Mucosa of descending colon (tissue), 3 donors: ENCODE results near the gene CLCA1. TPM values are rescaled to one million over a fixed set of nuclear protein-coding genes. Genes with fewer than 3 reads are reported as not detected.

Source experiments
- ATAC-seq: fragments of 200-7000 bp; cut with Tn5 transposase; one replicate; pipeline ENCODE4 v1.9.1; 2020; ENCODE audit warnings: mild to moderate bottlenecking, moderate library complexity
- DNase-seq, 3 donors: peaks; one replicate each; pipeline ENCODE4 v3.0.0-alpha.2; 2020
- H3K36me3 ChIP-seq: fragments of 200-600 bp; one replicate; pipeline ENCODE4 v1.8.0; 2021; ENCODE audit warnings: low read depth, mild to moderate bottlenecking
- H3K4me1 ChIP-seq: fragments of 200-600 bp; one replicate; pipeline ENCODE4 v1.8.0; 2021; ENCODE audit warnings: low read depth, mild to moderate bottlenecking
- H3K4me3 ChIP-seq: fragments of 200-600 bp; one replicate; pipeline ENCODE4 v1.8.0; 2021; ENCODE audit warnings: mild to moderate bottlenecking
- H3K9me3 ChIP-seq: fragments of 200-600 bp; one replicate; pipeline ENCODE4 v1.8.0; 2021; ENCODE audit warnings: mild to moderate bottlenecking
- intact Hi-C, 2 donors: fragments of 100-400 bp; cut with DNase I in 1 of 2; cut with micrococcal nuclease in 1 of 2; formaldehyde crosslinking; loops; one replicate each; pipeline versions ENCODE4 v1.11.0 to v1.11.1; 2022; cut with DNase I, micrococcal nuclease
- total RNA-seq, 3 donors: library from RNA; stranded (reverse); fragmentation: NEBNext Ultra II Directional in 2 of 3; extraction: Animal tissue kit (Norgen Biotek cat#: 25700) in 2 of 3; gene quantifications; one replicate each; pipeline versions ENCODE4 v1.2.1 to v1.2.4, GENCODE V29; 2021 to 2023
- TF ChIP-seq, protein P1 (sequence below): fragments of 200-600 bp; IDR thresholded peaks from one replicate; pipeline ENCODE4 v1.8.0; 2022; ENCODE audit warnings: antibody characterized with exemption, mild to moderate bottlenecking
- donor health status: DM: no; HTN: no; CAD: no; lungs with moderate emphysema.
- donor health status: DM: no; HTN: no; CAD: no.
- donor health status: DM: no; HTN: yes; CAD: no.

CLCA1 gene
- total RNA-seq, 3 donors from 2014 or later = 438 to 1,288 (median 1,205) TPM

DNA sequence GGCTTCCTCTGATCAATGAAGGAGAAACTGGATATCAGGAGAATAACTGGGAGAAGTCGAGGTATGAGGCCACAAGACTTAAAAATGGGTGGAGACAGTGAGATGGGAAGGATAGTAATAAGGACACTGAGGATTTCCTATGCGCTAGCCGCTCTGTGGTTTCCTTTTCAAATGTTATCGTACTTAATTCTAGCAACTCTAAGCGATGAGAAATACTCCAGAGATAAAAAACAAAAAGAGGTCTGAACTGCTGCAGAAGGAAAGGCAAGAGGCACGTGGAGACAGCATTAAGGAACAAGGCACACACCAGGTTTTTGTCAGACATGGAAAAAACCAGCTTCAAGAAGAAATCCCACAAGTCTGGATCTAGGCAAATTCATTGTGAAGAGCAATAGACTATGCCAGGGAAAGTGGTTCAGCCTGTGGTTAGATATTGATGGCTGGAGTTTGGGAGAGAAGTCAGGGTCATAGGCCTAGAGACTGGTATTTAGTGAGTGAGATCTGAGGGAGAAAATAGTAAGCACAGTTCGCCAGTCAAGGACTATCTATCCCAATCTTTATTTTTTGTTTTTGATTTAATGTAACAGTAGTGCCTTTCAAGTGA, 39.5 kb upstream of the CLCA1 start:
- peaks cover 5% of the 10 kb centered on the region for H3K4me1 ChIP-seq
- DNase-seq = no peak
- intact Hi-C loops = no loop called here
- no peak for ATAC-seq
- TF ChIP-seq, protein P1, sequence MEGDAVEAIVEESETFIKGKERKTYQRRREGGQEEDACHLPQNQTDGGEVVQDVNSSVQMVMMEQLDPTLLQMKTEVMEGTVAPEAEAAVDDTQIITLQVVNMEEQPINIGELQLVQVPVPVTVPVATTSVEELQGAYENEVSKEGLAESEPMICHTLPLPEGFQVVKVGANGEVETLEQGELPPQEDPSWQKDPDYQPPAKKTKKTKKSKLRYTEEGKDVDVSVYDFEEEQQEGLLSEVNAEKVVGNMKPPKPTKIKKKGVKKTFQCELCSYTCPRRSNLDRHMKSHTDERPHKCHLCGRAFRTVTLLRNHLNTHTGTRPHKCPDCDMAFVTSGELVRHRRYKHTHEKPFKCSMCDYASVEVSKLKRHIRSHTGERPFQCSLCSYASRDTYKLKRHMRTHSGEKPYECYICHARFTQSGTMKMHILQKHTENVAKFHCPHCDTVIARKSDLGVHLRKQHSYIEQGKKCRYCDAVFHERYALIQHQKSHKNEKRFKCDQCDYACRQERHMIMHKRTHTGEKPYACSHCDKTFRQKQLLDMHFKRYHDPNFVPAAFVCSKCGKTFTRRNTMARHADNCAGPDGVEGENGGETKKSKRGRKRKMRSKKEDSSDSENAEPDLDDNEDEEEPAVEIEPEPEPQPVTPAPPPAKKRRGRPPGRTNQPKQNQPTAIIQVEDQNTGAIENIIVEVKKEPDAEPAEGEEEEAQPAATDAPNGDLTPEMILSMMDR = no peak
- H3K4me3 ChIP-seq = no peak overlapping the region
- no peaks in the 10 kb centered on the region for H3K36me3 ChIP-seq
- H3K9me3 ChIP-seq = no peaks in the 10 kb centered on the region

GRCh38 chr1:86429835-86430234, 38.9 kb upstream of the CLCA1 start:
- Histone ChIP-seq H3K36me3 (no peaks in the 10 kb centered on the region), H3K4me1 (peaks cover 5% of the 10 kb centered on the region), H3K9me3 (no peaks in the 10 kb centered on the region), H3K4me3 (no peak overlapping the region)
- intact Hi-C loops = no loop called here
- peak; percentile 86 for ATAC-seq
- TF ChIP-seq, protein P1 = no peak
- DNase-seq = peak in 1 of 3 donors; percentile 30

- no peak for DNase-seq
- intact Hi-C loops = no loop called here
- H3K4me1 ChIP-seq = peaks cover 5% of the 10 kb centered on the region
- no peak overlapping the region for H3K4me3 ChIP-seq
- ATAC-seq = peak; percentile 46
- TF ChIP-seq, protein P1 = no peak
- H3K36me3 ChIP-seq = no peaks in the 10 kb centered on the region
- no peaks in the 10 kb centered on the region for H3K9me3 ChIP-seq
Measured at GRCh38 chr1:86430376-86430775, 38.4 kb upstream of the CLCA1 start.

DNA sequence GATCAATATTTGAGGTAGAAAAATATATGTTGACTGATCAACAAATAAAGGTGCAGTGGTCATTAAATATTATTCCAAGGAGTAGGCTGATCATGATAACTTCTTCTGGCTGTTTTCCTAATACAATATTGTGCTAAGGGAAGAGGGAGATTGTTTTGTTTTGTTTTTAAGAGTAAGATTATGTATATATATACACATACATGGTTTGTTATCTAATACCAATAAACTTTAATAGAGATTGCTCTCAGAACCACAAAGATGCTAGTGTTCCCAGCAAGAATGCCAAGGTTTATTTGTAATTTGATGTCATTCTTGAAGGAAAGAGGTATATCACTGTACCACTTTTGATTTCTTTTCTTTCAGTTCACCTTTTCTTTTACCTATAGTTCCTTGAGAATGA, 34.7 kb upstream of the CLCA1 start:
- TF ChIP-seq, protein P1 = no peak
- intact Hi-C loops = no loop called here
- no peaks in the 10 kb centered on the region for H3K9me3 ChIP-seq
- ATAC-seq (no peak), DNase-seq (no peak)
- no peak overlapping the region for H3K4me3 ChIP-seq
- no peaks in the 10 kb centered on the region for H3K36me3 ChIP-seq
- no peaks in the 10 kb centered on the region for H3K4me1 ChIP-seq

- no peaks in the 10 kb centered on the region for H3K4me1 ChIP-seq
- TF ChIP-seq, protein P1 = no peak
- H3K9me3 ChIP-seq = no peaks in the 10 kb centered on the region
- no peak overlapping the region for H3K4me3 ChIP-seq
- intact Hi-C loops = no loop called here
- DNase-seq (no peak), ATAC-seq (peak; percentile 71)
- H3K36me3 ChIP-seq = no peaks in the 10 kb centered on the region
Measured at GRCh38 chr1:86435327-86435726, 33.4 kb upstream of the CLCA1 start.

DNA sequence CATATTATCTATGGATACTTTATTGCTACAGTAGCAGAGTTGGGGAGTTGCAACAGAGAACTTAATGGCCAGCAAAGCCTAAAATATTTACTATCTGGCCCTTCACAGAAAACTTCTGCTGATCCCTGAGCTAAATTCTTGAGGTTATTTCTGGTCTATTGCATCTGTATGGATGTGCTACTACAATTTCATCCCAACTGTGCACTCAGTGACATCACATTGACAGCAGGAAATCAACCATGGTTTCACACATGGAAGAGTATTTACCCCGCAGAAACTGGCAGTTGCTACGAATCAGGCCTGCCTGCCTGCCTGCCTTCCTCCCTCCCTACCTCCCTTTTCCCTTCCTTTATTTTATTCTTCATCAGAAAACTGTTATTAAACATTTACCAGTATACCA, 32.7 kb upstream of the CLCA1 start:
- H3K9me3 ChIP-seq = no peaks in the 10 kb centered on the region
- DNase-seq (no peak), ATAC-seq (no peak)
- H3K4me1 ChIP-seq = no peaks in the 10 kb centered on the region
- no peaks in the 10 kb centered on the region for H3K36me3 ChIP-seq
- intact Hi-C loops = no loop called here
- H3K4me3 ChIP-seq = no peak overlapping the region
- TF ChIP-seq, protein P1 = no peak
